ENCODE data around the gene TSC22D1. TPM values are rescaled to one million over a fixed set of nuclear protein-coding genes. Genes with fewer than 3 reads are reported as not detected.
A peak's percentile ranks its signal among the peaks of the same experiment; 100 is the strongest.

TSC22D1 gene
- total and polyA plus RNA-seq, 12 donors, result 28.5 to 113 (median 59.8) TPM

DNA sequence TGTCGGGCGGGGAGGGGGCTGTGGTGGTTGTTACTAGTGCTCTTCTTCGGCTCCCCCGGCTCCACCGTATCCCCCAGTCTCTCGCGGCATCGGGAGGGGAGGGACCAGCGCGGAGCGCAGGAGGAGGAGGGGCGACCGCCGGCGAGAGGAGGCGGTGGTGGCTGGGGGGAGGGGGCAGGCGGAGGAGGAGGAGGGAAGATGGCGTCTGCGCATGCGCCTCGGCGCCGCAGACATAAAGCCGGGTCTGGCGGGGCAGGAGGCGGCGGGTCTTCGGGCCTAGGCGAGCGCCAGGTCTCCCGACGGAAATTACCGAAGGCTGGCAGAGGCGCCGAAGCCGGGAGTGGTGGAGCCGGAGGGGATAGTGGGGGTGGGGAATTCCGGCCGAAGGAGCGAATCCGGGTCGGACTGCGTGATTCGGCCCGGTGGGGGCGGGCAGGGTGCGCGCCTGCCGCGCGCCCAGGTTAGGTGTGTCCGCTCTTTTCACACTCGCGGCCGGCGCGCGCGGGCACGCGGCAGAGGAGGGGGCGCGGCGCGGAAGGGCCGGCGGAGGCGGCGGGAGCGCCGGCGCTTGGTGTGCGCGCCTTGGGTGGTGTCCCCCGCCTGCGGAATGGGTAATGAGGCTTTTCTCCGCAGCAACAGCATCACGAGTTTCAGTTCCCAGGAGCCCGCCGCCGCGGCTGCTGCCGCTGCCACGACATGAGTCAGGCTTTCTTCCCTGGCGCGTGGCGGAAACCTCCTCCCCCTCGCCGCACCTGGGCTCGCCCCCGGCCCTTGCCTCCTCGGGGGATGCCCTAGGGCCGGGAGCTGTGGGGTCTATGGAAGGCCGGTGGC, 1.3 kb upstream of the TSC22D1 start:
- WGBS, 4 donors, result 0 to 1% (median 1%) methylated on average over 26 to 94 of the region's 94 CpGs
- H3K9me3 ChIP-seq (replicated peaks in 1 of 3), result no peaks in the 10 kb centered on the region
- peak; percentile 96 to 98 (median 97) for DNase-seq
- H3K27ac ChIP-seq, result peak overlapping the region; percentile 70 to 99 (median 93)
- peaks cover 4 to 31% of the 10 kb centered on the region in 2 donors for H3K4me1 ChIP-seq (replicated peaks in 1 of 2)
- peak; percentile 53 to 85 for TF ChIP-seq POLR2A (IDR thresholded peaks at IDR 0.05)
- TF ChIP-seq, protein P1, sequence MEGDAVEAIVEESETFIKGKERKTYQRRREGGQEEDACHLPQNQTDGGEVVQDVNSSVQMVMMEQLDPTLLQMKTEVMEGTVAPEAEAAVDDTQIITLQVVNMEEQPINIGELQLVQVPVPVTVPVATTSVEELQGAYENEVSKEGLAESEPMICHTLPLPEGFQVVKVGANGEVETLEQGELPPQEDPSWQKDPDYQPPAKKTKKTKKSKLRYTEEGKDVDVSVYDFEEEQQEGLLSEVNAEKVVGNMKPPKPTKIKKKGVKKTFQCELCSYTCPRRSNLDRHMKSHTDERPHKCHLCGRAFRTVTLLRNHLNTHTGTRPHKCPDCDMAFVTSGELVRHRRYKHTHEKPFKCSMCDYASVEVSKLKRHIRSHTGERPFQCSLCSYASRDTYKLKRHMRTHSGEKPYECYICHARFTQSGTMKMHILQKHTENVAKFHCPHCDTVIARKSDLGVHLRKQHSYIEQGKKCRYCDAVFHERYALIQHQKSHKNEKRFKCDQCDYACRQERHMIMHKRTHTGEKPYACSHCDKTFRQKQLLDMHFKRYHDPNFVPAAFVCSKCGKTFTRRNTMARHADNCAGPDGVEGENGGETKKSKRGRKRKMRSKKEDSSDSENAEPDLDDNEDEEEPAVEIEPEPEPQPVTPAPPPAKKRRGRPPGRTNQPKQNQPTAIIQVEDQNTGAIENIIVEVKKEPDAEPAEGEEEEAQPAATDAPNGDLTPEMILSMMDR (IDR thresholded peaks at IDR 0.05), result no peak
- intact Hi-C loops (cut with DNase I), result no loop called here
- H3K36me3 ChIP-seq (replicated peaks in 1 of 2), result no peaks in the 10 kb centered on the region
- peak overlapping the region; percentile 43 to 91 (median 68) for H3K4me3 ChIP-seq
- no peaks in the 10 kb centered on the region for H3K27me3 ChIP-seq

DNA sequence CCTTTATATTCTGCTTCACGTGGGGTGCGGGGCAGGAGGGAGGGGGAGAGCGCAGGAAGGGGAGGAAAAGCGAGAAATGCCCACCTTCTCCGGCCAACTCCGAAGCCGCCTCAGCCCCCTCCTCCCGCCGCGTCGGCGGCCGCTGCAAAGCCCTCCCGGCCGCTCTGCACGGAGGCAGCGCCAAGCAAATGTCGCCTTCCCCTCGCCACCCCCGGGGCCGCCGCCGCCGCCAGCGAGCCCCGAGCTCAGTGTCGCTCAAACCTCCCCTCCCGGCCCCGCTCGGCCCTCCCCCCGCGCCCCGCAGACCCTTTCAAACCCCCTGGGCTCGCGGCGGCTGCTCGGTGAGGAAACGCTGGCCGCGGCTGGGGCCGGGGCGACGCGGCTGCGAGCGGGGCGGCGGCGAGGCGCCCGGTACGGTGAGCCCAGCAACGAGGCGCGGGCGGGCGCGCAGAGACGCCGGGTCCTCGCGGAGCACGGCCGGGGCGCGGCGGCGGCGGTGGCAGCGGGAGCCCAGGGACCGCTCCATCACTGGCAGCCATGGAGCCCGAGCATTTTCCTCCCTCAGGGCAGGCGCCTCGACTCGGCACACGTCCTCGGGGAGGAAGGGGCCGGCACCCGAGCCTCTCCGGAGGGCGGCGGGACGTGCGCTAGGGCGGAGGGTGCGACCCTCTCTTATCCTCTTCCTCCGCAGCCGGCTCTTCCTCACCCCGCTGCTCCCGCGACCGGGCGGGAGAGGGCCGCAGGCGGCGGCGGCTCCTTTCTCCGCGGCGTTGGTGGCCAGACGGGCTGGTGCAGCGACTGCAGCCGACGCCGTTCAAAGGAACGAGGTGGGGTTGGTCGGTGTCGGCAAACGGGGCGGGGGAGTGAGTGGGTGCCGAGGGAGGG, 463 bp upstream of the TSC22D1 start:
- TF ChIP-seq, protein P1 (IDR thresholded peaks at IDR 0.05), result no peak
- peak in 1 of 2 donors; percentile 3 for TF ChIP-seq POLR2A (IDR thresholded peaks at IDR 0.05)
- 0 to 2% (median 1%) methylated on average over 14 to 110 of the region's 111 CpGs for WGBS, 4 donors
- peak overlapping the region; percentile 43 to 91 (median 70) for H3K4me3 ChIP-seq
- no peaks in the 10 kb centered on the region for H3K9me3 ChIP-seq (replicated peaks in 1 of 3)
- peak in 4 of 7 donors; percentile 20 to 45 (median 34) for DNase-seq
- H3K27ac ChIP-seq, result peak overlapping the region; percentile 70 to 99 (median 93)
- no peaks in the 10 kb centered on the region for H3K27me3 ChIP-seq
- H3K36me3 ChIP-seq (replicated peaks in 1 of 2), result no peaks in the 10 kb centered on the region
- intact Hi-C loops (cut with DNase I), result no loop called here
- peaks cover 4 to 40% of the 10 kb centered on the region in 2 donors for H3K4me1 ChIP-seq (replicated peaks in 1 of 2)

DNA sequence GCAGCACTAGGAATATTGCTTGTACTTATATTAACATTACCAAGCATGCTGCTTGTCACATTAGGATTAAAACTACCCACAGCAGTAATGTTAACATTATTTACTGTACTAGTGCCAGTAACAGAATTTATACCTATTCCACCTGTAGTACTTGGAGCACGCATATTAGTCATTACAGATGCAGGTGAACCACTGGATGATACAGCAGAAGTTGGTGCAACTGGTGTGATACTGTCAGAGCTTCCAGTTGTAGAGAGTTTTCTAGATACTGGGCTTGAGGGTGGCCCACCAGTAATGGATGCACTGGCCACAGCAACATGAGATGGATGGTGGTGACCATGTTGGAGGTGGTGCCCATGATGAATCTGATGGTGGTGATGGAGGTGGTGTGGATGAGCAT, 1.1 kb downstream of the TSC22D1 start:
- no peaks in the 10 kb centered on the region for H3K9me3 ChIP-seq (replicated peaks in 1 of 3)
- DNase-seq, result no peak
- WGBS, 4 donors, result 90 to 95% (median 93%) methylated on average over 1 of the region's 1 CpG
- H3K36me3 ChIP-seq (replicated peaks in 1 of 2), result no peaks in the 10 kb centered on the region
- H3K27me3 ChIP-seq, result no peaks in the 10 kb centered on the region
- peaks cover 4 to 47% of the 10 kb centered on the region in 2 donors for H3K4me1 ChIP-seq (replicated peaks in 1 of 2)
- TF ChIP-seq, protein P1 (IDR thresholded peaks at IDR 0.05), result no peak
- TF ChIP-seq POLR2A (IDR thresholded peaks at IDR 0.05), result no peak
- peak overlapping the region in 1 of 4 donors; percentile 88 for H3K4me3 ChIP-seq
- intact Hi-C loops (cut with DNase I), result no loop called here
- peak overlapping the region in 1 of 5 donors; percentile 93 for H3K27ac ChIP-seq

DNA sequence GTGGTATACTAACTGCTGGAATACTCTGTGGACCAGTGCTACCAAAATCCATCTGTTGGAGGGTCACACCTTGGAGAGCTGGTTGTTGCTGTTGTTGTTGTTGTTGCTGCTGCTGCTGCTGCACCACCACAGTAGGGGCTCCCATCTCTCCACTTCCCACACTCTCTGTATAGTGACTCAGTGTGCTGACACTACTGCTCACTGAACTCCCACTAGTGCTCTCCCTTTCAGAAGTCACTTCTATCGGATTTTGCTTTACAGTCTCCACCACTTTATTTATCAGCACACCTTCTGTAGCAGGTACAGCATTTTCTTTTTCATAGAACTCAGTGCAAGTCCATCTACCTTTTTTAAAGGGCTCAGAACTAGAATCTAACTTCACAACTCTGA, 1.7 kb downstream of the TSC22D1 start:
- no peak overlapping the region for H3K27ac ChIP-seq
- TF ChIP-seq, protein P1 (IDR thresholded peaks at IDR 0.05), result no peak
- no peak for TF ChIP-seq POLR2A (IDR thresholded peaks at IDR 0.05)
- no peaks in the 10 kb centered on the region for H3K36me3 ChIP-seq (replicated peaks in 1 of 2)
- no peak overlapping the region for H3K4me3 ChIP-seq
- intact Hi-C loops (cut with DNase I), result no loop called here
- no peaks in the 10 kb centered on the region for H3K27me3 ChIP-seq
- whole genome bisulfite sequencing, 4 donors, result 69 to 92% (median 84%) methylated on average over 1 of the region's 1 CpG
- H3K9me3 ChIP-seq (replicated peaks in 1 of 3), result no peaks in the 10 kb centered on the region
- DNase-seq, result no peak
- H3K4me1 ChIP-seq (replicated peaks in 1 of 2), result peaks cover 4 to 47% of the 10 kb centered on the region in 2 donors
